ENCODE data around the gene FBXO9.

DNA sequence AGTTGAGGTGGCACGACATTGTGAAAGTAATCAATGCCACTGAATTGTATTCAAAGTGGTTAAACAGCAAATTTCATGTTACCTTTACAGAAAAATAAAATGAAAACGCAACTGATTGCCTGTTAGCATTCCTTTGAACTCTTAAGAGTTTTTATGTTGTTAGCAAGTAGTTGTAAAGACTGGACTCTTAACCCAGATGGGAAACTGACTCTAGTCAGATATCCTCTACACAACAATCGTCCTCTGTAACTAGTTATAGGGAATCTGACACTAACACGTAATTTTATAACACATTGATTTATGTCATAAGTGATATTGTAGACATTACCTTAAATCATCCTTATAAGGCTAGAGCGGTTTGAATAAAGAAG lies 3.0 kb upstream of the FBXO9 start:
- TF ChIP-seq POLR2A (IDR thresholded peaks at IDR 0.05; ENCODE audit: low read length) (no peak), GATA1 (IDR thresholded peaks at IDR 0.05; ENCODE audit: low read depth, low read length) (no peak)

Data from erythroblast (primary cell).